ENCODE data around the gene PTPRN2. TPM values are rescaled to one million over a fixed set of nuclear protein-coding genes. Genes with fewer than 3 reads are reported as not detected.

Gene PTPRN2
- total RNA-seq, 1 experiment from 2014 or later: 2.1 TPM

DNA sequence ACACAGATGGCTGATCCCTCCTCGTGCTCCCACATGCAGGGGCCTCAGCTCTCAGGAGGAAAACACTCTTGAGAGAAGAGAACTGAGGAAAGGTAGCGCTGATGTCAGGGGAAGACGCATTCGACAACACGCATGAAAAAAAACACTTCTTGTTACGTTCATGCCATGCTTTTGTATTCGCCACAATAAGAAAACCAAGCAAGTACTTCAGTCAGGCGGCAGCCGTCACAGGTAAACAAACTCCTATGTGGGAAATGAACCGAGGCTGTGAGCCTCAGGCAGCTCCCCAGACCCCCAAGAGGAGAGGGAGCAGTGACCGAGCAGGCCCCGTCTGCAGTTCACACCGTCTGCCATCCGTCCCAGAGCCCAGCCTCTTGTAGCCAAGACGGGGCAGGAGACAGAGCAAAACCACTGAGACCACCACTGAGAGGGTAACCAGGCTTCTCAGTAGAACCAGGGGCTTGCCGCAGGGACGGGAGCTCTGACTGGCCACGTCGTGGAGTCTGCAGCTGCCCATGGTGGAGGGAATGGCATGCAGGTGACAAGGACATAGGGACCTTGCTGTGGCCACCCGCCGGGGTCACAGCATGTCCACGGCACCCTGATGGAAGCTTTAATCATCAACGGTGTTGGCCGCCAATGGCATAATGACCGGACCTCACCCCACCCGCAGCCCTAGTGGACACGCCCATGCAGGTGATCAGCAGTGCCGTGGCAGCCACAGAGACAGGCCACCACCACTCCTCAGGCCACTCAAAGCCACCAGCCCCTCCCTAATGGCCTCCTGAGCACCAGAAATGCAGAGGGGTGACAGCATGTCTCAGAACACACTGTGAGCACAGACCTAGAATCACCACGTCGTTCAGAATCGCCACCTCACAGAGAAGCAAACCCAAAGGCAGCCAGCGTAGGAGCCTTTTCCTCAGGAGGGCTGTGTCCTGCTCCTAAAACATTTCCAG, 304.3 kb downstream of the PTPRN2 start:
- Histone ChIP-seq H3K4me2 (ENCODE audit: low read length) (no peak overlapping the region), H3K9me2 (ENCODE audit: insufficient read depth) (no peaks in the 10 kb centered on the region), H3K36me3 (ENCODE audit: control insufficient read depth in 1 of 2, insufficient read depth in 2 of 2, low read length in 2 of 2) (no peaks in the 10 kb centered on the region), H3K79me2 (ENCODE audit: insufficient read depth, low read length) (no peaks in the 10 kb centered on the region), H3K27ac (ENCODE audit: low read depth, low read length) (no peak overlapping the region), H3K9ac (ENCODE audit: low read length) (no peak overlapping the region), H3K4me1 (ENCODE audit: control insufficient read depth in 1 of 2, insufficient read depth in 2 of 2, low read length in 2 of 2) (no peaks in the 10 kb centered on the region), H3K27me3 (ENCODE audit: insufficient read depth, low read length) (no peaks in the 10 kb centered on the region), H3K4me3 (replicated peaks in 1 of 2; ENCODE audit: low read depth in 1 of 2, low read length in 2 of 2) (no peak overlapping the region), H3K9me3 (ENCODE audit: control insufficient read depth in 1 of 2, insufficient read depth in 1 of 2, low read depth in 1 of 2, low read length in 2 of 2) (no peaks in the 10 kb centered on the region), H2AFZ (ENCODE audit: low read depth, low read length, poor library complexity, severe bottlenecking) (no peak overlapping the region), H4K20me1 (ENCODE audit: insufficient read depth) (no peaks in the 10 kb centered on the region)
- DNase-seq (ENCODE audit: low read depth, low spot score): no peak
- ChIA-PET CTCF (no interaction called here), POLR2A (no interaction called here), RAD21 (ENCODE audit: low non-redundant PET in 1 of 2, low total read pairs in 2 of 2, uncharacterized antibody in 2 of 2, unreplicated experiment in 2 of 2) (no interaction called here)
- ATAC-seq: no peak
- no TSS peak for BruUV-seq (replicated peaks)
- intact Hi-C loops (cut with micrococcal nuclease): no loop called here
- TF ChIP-seq POLR2AphosphoS5 (IDR thresholded peaks at IDR 0.05; ENCODE audit: low read depth, low read length) (no peak), TCF7L2 (IDR thresholded peaks at IDR 0.05; ENCODE audit: borderline replicate concordance, extremely low read depth, insufficient read depth, insufficient read length) (no peak), ZNF274 (IDR thresholded peaks at IDR 0.05; ENCODE audit: low read depth, low read length) (no peak), RAD21 (IDR thresholded peaks at IDR 0.05; ENCODE audit: low read depth) (no peak), ZFX (IDR thresholded peaks at IDR 0.05) (no peak), ELF1 (IDR thresholded peaks at IDR 0.05; ENCODE audit: borderline replicate concordance, low read depth) (no peak)

DNA sequence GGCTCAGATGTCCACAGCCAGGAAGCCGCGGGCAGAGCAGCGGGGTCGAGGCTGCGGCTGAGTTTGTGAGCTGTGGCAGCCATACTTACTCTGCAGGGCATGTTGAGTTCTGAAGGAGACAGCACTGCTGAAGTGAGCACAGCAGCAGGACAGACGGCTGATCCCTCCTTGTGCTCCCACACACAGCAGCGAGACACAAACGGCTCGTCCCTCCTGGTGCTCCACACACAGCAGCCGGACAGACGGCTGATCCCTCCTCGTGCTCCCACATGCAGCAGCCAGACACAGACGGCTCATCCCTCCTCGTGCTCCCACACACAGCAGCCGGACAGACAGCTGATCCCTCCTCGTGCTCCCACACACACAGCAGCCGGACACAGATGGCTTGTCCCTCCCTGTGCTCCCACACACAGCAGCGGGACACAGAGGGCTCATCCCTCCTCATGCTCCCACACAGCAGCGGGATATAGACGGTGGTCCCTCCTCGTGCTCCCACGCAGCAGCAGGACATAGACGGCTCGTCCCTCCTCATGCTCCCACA, 305.1 kb downstream of the PTPRN2 start:
- CTCF ChIA-PET: no interaction called here

More for the DNA sequence above, 305.1 kb downstream of the PTPRN2 start:
- Histone ChIP-seq H3K9me2 (ENCODE audit: insufficient read depth) (no peaks in the 10 kb centered on the region), H3K9me3 (ENCODE audit: control insufficient read depth in 1 of 2, insufficient read depth in 1 of 2, low read depth in 1 of 2, low read length in 2 of 2) (no peaks in the 10 kb centered on the region), H3K4me2 (ENCODE audit: low read length) (no peak overlapping the region), H3K36me3 (ENCODE audit: control insufficient read depth in 1 of 2, insufficient read depth in 2 of 2, low read length in 2 of 2) (no peaks in the 10 kb centered on the region), H3K27me3 (ENCODE audit: insufficient read depth, low read length) (no peaks in the 10 kb centered on the region), H3K4me1 (ENCODE audit: control insufficient read depth in 1 of 2, insufficient read depth in 2 of 2, low read length in 2 of 2) (no peaks in the 10 kb centered on the region), H3K4me3 (replicated peaks in 1 of 2; ENCODE audit: low read depth in 1 of 2, low read length in 2 of 2) (no peak overlapping the region), H4K20me1 (ENCODE audit: insufficient read depth) (no peaks in the 10 kb centered on the region), H3K27ac (ENCODE audit: low read depth, low read length) (no peak overlapping the region), H3K79me2 (ENCODE audit: insufficient read depth, low read length) (no peaks in the 10 kb centered on the region), H3K9ac (ENCODE audit: low read length) (no peak overlapping the region), H2AFZ (ENCODE audit: low read depth, low read length, poor library complexity, severe bottlenecking) (no peak overlapping the region)
- POLR2A ChIA-PET: no interaction called here
- ATAC-seq (no peak), DNase-seq (ENCODE audit: low read depth, low spot score) (no peak)
- no TSS peak for BruUV-seq (replicated peaks)
- TF ChIP-seq, protein P1, sequence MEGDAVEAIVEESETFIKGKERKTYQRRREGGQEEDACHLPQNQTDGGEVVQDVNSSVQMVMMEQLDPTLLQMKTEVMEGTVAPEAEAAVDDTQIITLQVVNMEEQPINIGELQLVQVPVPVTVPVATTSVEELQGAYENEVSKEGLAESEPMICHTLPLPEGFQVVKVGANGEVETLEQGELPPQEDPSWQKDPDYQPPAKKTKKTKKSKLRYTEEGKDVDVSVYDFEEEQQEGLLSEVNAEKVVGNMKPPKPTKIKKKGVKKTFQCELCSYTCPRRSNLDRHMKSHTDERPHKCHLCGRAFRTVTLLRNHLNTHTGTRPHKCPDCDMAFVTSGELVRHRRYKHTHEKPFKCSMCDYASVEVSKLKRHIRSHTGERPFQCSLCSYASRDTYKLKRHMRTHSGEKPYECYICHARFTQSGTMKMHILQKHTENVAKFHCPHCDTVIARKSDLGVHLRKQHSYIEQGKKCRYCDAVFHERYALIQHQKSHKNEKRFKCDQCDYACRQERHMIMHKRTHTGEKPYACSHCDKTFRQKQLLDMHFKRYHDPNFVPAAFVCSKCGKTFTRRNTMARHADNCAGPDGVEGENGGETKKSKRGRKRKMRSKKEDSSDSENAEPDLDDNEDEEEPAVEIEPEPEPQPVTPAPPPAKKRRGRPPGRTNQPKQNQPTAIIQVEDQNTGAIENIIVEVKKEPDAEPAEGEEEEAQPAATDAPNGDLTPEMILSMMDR (IDR thresholded peaks at IDR 0.05 in 2 of 3, conservative IDR thresholded peaks at IDR 0.05 in 1 of 3; ENCODE audit: borderline replicate concordance in 1 of 3, insufficient read depth in 1 of 3, low read depth in 2 of 3, low read length in 2 of 3): no peak
- TF ChIP-seq SP1 (IDR thresholded peaks at IDR 0.05; ENCODE audit: low read depth): no peak
- no peak for TF ChIP-seq TCF7L2 (IDR thresholded peaks at IDR 0.05; ENCODE audit: borderline replicate concordance, extremely low read depth, insufficient read depth, insufficient read length)
- no peak for TF ChIP-seq EGR1 (IDR thresholded peaks at IDR 0.05; ENCODE audit: low read depth)
- TF ChIP-seq, protein P2, sequence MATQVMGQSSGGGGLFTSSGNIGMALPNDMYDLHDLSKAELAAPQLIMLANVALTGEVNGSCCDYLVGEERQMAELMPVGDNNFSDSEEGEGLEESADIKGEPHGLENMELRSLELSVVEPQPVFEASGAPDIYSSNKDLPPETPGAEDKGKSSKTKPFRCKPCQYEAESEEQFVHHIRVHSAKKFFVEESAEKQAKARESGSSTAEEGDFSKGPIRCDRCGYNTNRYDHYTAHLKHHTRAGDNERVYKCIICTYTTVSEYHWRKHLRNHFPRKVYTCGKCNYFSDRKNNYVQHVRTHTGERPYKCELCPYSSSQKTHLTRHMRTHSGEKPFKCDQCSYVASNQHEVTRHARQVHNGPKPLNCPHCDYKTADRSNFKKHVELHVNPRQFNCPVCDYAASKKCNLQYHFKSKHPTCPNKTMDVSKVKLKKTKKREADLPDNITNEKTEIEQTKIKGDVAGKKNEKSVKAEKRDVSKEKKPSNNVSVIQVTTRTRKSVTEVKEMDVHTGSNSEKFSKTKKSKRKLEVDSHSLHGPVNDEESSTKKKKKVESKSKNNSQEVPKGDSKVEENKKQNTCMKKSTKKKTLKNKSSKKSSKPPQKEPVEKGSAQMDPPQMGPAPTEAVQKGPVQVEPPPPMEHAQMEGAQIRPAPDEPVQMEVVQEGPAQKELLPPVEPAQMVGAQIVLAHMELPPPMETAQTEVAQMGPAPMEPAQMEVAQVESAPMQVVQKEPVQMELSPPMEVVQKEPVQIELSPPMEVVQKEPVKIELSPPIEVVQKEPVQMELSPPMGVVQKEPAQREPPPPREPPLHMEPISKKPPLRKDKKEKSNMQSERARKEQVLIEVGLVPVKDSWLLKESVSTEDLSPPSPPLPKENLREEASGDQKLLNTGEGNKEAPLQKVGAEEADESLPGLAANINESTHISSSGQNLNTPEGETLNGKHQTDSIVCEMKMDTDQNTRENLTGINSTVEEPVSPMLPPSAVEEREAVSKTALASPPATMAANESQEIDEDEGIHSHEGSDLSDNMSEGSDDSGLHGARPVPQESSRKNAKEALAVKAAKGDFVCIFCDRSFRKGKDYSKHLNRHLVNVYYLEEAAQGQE (IDR thresholded peaks at IDR 0.05; ENCODE audit: low read depth): no peak
- TF ChIP-seq ELF1 (IDR thresholded peaks at IDR 0.05; ENCODE audit: borderline replicate concordance, low read depth): no peak
- TF ChIP-seq SIN3A (IDR thresholded peaks at IDR 0.05; ENCODE audit: low read depth): no peak
- intact Hi-C loops (cut with micrococcal nuclease): no loop called here
- RAD21 ChIA-PET (ENCODE audit: low non-redundant PET in 1 of 2, low total read pairs in 2 of 2, uncharacterized antibody in 2 of 2, unreplicated experiment in 2 of 2): no interaction called here
